NCI-H526 (cell line): ENCODE data around the gene GJB2.

Experiments
- DNase-seq, 2 experiments: peaks; one replicate each; lab custom pipeline; 2025; lab: John Stamatoyannopoulos, UW

The GJB2 gene

GRCh38 chr13:20141238-20142022 lies 51.3 kb downstream of the GJB2 start:
- DNase-seq = no peak

- no peak for DNase-seq
Measured at GRCh38 chr13:20140487-20140886, 52.3 kb downstream of the GJB2 start.

GRCh38 chr13:20137875-20138274 lies 54.9 kb downstream of the GJB2 start:
- no peak for DNase-seq
